ENCODE results near the gene FSTL4. TPM values are rescaled to one million over a fixed set of nuclear protein-coding genes. Genes with fewer than 3 reads are reported as not detected.

FSTL4 gene
- total RNA-seq, 1 donor from 2014 or later, result 0.07 TPM

DNA sequence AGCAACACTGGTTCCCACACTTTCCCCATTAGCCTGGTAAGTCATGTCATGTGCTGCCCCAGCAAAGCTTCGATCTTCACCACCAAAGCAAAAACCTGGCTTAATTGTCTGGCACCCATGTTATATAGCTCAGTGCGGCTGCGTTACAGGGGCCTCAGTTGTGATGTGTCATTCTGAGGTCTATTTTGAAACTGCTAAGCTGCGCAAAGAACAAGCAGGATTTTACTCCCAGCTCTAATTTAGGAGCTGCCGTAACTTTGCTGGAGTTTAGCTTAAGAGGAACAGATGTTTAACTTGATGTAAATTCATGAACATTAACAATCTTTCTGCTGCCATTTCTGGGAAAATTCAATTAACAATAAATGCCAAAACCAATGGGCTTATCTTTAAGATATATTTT, 286.5 kb downstream of the FSTL4 start:
- H3K27me3 Mint-ChIP-seq (ENCODE audit: low read depth), result peaks cover 8% of the 10 kb centered on the region
- H3K36me3 Mint-ChIP-seq (ENCODE audit: low read depth), result no peaks in the 10 kb centered on the region
- no peak overlapping the region for H3K4me3 Mint-ChIP-seq (ENCODE audit: unreplicated experiment)

DNA sequence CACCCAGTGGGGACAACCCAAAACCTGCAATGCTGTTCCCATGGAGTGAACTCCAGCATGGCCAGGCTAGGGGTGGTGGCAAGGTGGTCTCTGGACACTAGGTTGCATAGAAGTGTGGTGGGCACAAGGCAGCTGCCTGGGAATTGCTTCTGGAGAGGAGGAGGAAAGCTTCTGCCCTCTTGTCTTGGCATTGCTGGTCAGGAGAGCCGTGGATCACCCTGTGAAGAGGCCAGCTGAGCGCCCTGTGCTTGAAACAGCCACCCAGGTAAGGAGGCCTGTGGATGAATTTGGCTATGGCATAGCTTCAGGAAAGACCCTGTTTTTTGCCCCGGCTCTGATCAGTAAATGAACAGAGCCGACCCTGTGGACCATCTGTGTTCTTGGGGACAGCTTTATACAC, 287.4 kb downstream of the FSTL4 start:
- no peak overlapping the region for H3K27ac Mint-ChIP-seq (ENCODE audit: unreplicated experiment)
- TF ChIP-seq, protein P1, sequence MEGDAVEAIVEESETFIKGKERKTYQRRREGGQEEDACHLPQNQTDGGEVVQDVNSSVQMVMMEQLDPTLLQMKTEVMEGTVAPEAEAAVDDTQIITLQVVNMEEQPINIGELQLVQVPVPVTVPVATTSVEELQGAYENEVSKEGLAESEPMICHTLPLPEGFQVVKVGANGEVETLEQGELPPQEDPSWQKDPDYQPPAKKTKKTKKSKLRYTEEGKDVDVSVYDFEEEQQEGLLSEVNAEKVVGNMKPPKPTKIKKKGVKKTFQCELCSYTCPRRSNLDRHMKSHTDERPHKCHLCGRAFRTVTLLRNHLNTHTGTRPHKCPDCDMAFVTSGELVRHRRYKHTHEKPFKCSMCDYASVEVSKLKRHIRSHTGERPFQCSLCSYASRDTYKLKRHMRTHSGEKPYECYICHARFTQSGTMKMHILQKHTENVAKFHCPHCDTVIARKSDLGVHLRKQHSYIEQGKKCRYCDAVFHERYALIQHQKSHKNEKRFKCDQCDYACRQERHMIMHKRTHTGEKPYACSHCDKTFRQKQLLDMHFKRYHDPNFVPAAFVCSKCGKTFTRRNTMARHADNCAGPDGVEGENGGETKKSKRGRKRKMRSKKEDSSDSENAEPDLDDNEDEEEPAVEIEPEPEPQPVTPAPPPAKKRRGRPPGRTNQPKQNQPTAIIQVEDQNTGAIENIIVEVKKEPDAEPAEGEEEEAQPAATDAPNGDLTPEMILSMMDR (IDR thresholded peaks at IDR 0.05), result no peak
- no peak for DNase-seq (ENCODE audit: low spot score)
- no peaks in the 10 kb centered on the region for H3K36me3 Mint-ChIP-seq (ENCODE audit: low read depth)
- no peaks in the 10 kb centered on the region for H3K4me1 Mint-ChIP-seq (ENCODE audit: low read depth)
- no peaks in the 10 kb centered on the region for H3K9me3 Mint-ChIP-seq (ENCODE audit: low read depth)
- H3K27me3 Mint-ChIP-seq (ENCODE audit: low read depth), result peaks cover 8% of the 10 kb centered on the region
- H3K4me3 Mint-ChIP-seq (ENCODE audit: unreplicated experiment), result no peak overlapping the region

More for the DNA sequence above, 286.5 kb downstream of the FSTL4 start:
- H3K4me1 Mint-ChIP-seq (ENCODE audit: low read depth), result no peaks in the 10 kb centered on the region
- TF ChIP-seq, protein P1 (IDR thresholded peaks at IDR 0.05), result no peak
- DNase-seq (ENCODE audit: low spot score), result no peak
- no peak overlapping the region for H3K27ac Mint-ChIP-seq (ENCODE audit: unreplicated experiment)
- no peaks in the 10 kb centered on the region for H3K9me3 Mint-ChIP-seq (ENCODE audit: low read depth)

DNA sequence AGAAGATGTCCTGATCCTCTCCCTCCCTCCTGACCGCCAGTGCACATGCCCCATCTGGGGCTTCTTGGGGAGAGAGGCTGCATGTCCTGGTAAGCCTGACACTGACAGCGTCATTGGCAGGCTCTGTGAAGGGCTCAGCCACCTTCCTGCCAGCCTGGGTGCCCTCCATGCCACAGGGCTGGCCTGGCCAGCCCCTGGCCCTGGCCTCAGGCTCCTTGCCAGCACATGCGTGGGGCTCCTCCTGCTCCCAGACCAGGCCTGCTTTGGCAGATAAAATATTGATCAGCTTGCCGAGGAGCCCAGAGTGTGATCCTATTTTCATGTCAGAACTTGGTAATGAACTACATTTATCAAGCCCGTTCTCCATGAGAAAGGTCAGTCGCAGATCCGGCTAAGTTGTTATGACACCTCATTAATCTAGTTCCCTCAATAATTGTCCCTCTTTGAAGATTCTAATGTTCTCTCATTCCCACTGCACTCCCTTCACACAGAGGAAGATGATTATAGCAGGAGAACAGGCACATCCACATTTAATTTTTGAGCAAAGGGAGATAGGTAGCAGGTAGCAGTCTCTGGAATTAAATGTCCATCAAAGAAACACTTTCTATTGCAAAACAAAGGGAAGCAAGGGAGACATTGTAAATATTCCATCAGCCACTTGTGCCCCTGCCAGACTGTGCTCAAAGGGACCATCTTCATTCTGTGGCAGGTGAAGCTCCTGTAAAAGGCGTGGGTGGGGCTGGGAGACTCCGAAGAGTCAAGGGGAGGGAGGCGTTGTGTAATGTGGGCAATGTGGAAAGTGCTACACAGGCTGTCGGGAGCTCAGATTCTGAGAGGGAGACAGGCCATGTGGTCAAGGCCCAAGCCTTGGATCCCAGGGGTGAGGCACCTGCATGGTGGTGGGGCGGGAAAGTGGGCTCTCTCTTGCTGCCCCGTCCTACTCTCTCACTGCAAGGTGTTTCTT, 288.6 kb downstream of the FSTL4 start:
- TF ChIP-seq, protein P1 (IDR thresholded peaks at IDR 0.05), result no peak
- peaks cover 6% of the 10 kb centered on the region for H3K27me3 Mint-ChIP-seq (ENCODE audit: low read depth)
- no peaks in the 10 kb centered on the region for H3K36me3 Mint-ChIP-seq (ENCODE audit: low read depth)
- H3K9me3 Mint-ChIP-seq (ENCODE audit: low read depth), result no peaks in the 10 kb centered on the region
- no peak overlapping the region for H3K27ac Mint-ChIP-seq (ENCODE audit: unreplicated experiment)
- H3K4me3 Mint-ChIP-seq (ENCODE audit: unreplicated experiment), result no peak overlapping the region
- H3K4me1 Mint-ChIP-seq (ENCODE audit: low read depth), result no peaks in the 10 kb centered on the region
- DNase-seq (ENCODE audit: low spot score), result peak; percentile 51

DNA sequence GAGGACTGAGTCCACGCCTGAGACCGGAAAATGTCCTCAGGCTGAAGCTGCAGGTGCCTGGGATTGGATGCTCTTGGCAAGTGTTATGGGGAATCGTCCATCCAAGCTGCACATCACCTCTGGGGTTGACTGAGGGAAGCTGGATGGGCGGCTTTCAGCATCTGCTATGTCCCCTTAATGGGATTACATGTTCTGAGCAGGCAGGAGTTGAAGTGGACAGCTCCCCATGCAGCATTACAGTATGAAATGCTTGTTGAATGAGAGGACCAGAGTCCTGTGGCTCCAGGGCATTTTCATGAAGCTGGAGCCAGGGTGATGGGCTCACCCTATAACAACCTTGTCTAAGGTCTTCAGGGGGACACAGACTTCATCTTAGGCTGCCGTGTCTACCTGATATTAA, 289.6 kb downstream of the FSTL4 start:
- Mint-ChIP-seq H3K36me3 (ENCODE audit: low read depth) (no peaks in the 10 kb centered on the region), H3K4me1 (ENCODE audit: low read depth) (no peaks in the 10 kb centered on the region), H3K27me3 (ENCODE audit: low read depth) (peaks cover 9% of the 10 kb centered on the region), H3K27ac (ENCODE audit: unreplicated experiment) (no peak overlapping the region), H3K9me3 (ENCODE audit: low read depth) (no peaks in the 10 kb centered on the region), H3K4me3 (ENCODE audit: unreplicated experiment) (no peak overlapping the region)
- DNase-seq (ENCODE audit: low spot score), result peak; percentile 17
- TF ChIP-seq, protein P1 (IDR thresholded peaks at IDR 0.05), result no peak

DNA sequence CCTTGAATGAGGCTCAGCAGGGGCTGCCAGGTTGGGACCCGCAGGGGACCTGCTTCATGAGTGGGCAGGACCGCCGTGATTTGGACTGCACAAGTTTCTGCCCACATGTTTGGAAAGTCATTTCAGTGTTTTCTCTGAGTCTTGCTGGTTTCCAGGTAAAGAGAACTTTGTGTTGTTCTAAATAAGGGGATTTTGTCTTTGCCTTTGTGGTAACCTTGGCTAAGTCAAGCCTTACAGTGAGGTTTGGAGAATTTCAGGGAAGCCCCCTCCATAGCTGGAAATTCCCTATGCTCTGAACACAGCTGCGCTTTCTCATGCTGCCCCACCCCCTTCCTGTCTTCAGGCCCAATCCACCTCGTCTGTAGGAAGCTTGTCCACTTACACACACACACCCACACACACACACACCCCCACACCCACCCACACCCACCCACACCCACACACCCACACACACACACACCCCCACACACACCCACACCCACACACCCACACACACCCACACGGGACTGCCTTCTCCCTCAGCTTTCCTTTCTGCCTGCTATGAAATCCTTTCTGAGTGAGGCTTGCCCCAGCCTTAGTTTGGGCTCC, 290.4 kb downstream of the FSTL4 start:
- Mint-ChIP-seq H3K4me1 (ENCODE audit: low read depth) (no peaks in the 10 kb centered on the region), H3K27me3 (ENCODE audit: low read depth) (peaks cover 13% of the 10 kb centered on the region), H3K9me3 (ENCODE audit: low read depth) (no peaks in the 10 kb centered on the region), H3K4me3 (ENCODE audit: unreplicated experiment) (no peak overlapping the region), H3K36me3 (ENCODE audit: low read depth) (no peaks in the 10 kb centered on the region), H3K27ac (ENCODE audit: unreplicated experiment) (no peak overlapping the region)
- TF ChIP-seq, protein P1 (IDR thresholded peaks at IDR 0.05), result no peak
- peak; percentile 38 for DNase-seq (ENCODE audit: low spot score)
